ENCODE data around the gene DCHS1. TPM values are rescaled to one million over a fixed set of nuclear protein-coding genes. Genes with fewer than 3 reads are reported as not detected.

Gene DCHS1
- total RNA-seq, 4 donors from 2014 or later: 3.9 to 9.0 (median 6.4) TPM

GRCh38 chr11:6642957-6643356 is 12.7 kb downstream of the DCHS1 start:
- DNase-seq (ENCODE audit: low spot score in 2 of 2): no peak
- Histone ChIP-seq H3K27me3 (no peaks in the 10 kb centered on the region), H3K9me3 (no peaks in the 10 kb centered on the region), H3K36me3 (peaks cover 6% of the 10 kb centered on the region), H3K4me1 (peaks cover 31% of the 10 kb centered on the region), H3K27ac (no peak overlapping the region), H3K4me3 (no peak overlapping the region)
- TF ChIP-seq CTCF (IDR thresholded peaks at IDR 0.05) (no peak), POLR2AphosphoS5 (IDR thresholded peaks at IDR 0.05) (no peak), POLR2A (IDR thresholded peaks at IDR 0.05) (no peak), EP300 (IDR thresholded peaks at IDR 0.05) (no peak)
- WGBS: 86% methylated on average over 7 of the region's 7 CpGs

GRCh38 chr11:6640985-6641701 is 14.5 kb downstream of the DCHS1 start:
- H3K9me3 ChIP-seq: no peaks in the 10 kb centered on the region

GRCh38 chr11:6640036-6640984 is 15.3 kb downstream of the DCHS1 start:
- Histone ChIP-seq H3K4me1 (peaks cover 25% of the 10 kb centered on the region), H3K27ac (no peak overlapping the region), H3K36me3 (peaks cover 6% of the 10 kb centered on the region), H3K4me3 (no peak overlapping the region), H3K9me3 (no peaks in the 10 kb centered on the region), H3K27me3 (no peaks in the 10 kb centered on the region)
- no peak for DNase-seq (ENCODE audit: low spot score in 2 of 2)
- TF ChIP-seq POLR2A (IDR thresholded peaks at IDR 0.05) (no peak), EP300 (IDR thresholded peaks at IDR 0.05) (no peak), CTCF (IDR thresholded peaks at IDR 0.05) (no peak), POLR2AphosphoS5 (IDR thresholded peaks at IDR 0.05) (no peak)
- 94% methylated on average over 26 of the region's 36 CpGs for WGBS

More at GRCh38 chr11:6640985-6641701, 14.5 kb downstream of the DCHS1 start:
- peaks cover 24% of the 10 kb centered on the region for H3K4me1 ChIP-seq
- H3K4me3 ChIP-seq: no peak overlapping the region
- H3K27ac ChIP-seq: no peak overlapping the region
- 95% methylated on average over 14 of the region's 26 CpGs for WGBS
- TF ChIP-seq EP300 (IDR thresholded peaks at IDR 0.05) (no peak), CTCF (IDR thresholded peaks at IDR 0.05) (no peak), POLR2AphosphoS5 (IDR thresholded peaks at IDR 0.05) (no peak), POLR2A (IDR thresholded peaks at IDR 0.05) (no peak)
- no peaks in the 10 kb centered on the region for H3K27me3 ChIP-seq
- H3K36me3 ChIP-seq: peaks cover 6% of the 10 kb centered on the region
- no peak for DNase-seq (ENCODE audit: low spot score in 2 of 2)

- Histone ChIP-seq H3K4me1 (peaks cover 29% of the 10 kb centered on the region), H3K36me3 (peaks cover 6% of the 10 kb centered on the region), H3K27me3 (no peaks in the 10 kb centered on the region), H3K9me3 (no peaks in the 10 kb centered on the region), H3K27ac (no peak overlapping the region), H3K4me3 (no peak overlapping the region)
- DNase-seq (ENCODE audit: low spot score in 2 of 2): no peak
- TF ChIP-seq CTCF (IDR thresholded peaks at IDR 0.05): no peak
- no peak for TF ChIP-seq EP300 (IDR thresholded peaks at IDR 0.05)
- no peak for TF ChIP-seq POLR2AphosphoS5 (IDR thresholded peaks at IDR 0.05)
- 74% methylated on average over 4 of the region's 4 CpGs for WGBS
Measured at GRCh38 chr11:6638429-6638828, 17.2 kb downstream of the DCHS1 start.

GRCh38 chr11:6637871-6638270 is 17.7 kb downstream of the DCHS1 start:
- Histone ChIP-seq H3K36me3 (peaks cover 8% of the 10 kb centered on the region), H3K9me3 (no peaks in the 10 kb centered on the region), H3K27ac (no peak overlapping the region), H3K27me3 (no peaks in the 10 kb centered on the region), H3K4me3 (no peak overlapping the region), H3K4me1 (peaks cover 29% of the 10 kb centered on the region)
- TF ChIP-seq POLR2A (IDR thresholded peaks at IDR 0.05) (no peak), CTCF (IDR thresholded peaks at IDR 0.05) (no peak), EP300 (IDR thresholded peaks at IDR 0.05) (no peak), POLR2AphosphoS5 (IDR thresholded peaks at IDR 0.05) (no peak)
- no peak for DNase-seq (ENCODE audit: low spot score in 2 of 2)
- 22% methylated on average over 3 of the region's 3 CpGs for WGBS
